AG09319 (cell line): ENCODE data around the gene BCOR.

Experiments
- DNase-seq: peaks from one replicate; pipeline ENCODE4 v3.0.0-alpha.2; 2010; ENCODE audit warnings: low read depth; ENCODE audit errors: extremely low read depth
- TF ChIP-seq, protein P1 (sequence below): IDR thresholded peaks from 2 replicates; pipeline ENCODE4 v1.5.1; 2011; ENCODE audit warnings: low read depth, mild to moderate bottlenecking, inconsistent platforms, low read length, moderate library complexity

BCOR gene

GRCh38 chrX:40004921-40005291, 92.9 kb downstream of the BCOR start:
- TF ChIP-seq, protein P1, sequence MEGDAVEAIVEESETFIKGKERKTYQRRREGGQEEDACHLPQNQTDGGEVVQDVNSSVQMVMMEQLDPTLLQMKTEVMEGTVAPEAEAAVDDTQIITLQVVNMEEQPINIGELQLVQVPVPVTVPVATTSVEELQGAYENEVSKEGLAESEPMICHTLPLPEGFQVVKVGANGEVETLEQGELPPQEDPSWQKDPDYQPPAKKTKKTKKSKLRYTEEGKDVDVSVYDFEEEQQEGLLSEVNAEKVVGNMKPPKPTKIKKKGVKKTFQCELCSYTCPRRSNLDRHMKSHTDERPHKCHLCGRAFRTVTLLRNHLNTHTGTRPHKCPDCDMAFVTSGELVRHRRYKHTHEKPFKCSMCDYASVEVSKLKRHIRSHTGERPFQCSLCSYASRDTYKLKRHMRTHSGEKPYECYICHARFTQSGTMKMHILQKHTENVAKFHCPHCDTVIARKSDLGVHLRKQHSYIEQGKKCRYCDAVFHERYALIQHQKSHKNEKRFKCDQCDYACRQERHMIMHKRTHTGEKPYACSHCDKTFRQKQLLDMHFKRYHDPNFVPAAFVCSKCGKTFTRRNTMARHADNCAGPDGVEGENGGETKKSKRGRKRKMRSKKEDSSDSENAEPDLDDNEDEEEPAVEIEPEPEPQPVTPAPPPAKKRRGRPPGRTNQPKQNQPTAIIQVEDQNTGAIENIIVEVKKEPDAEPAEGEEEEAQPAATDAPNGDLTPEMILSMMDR: no peak
- DNase-seq: no peak

- DNase-seq: no peak
- TF ChIP-seq, protein P1: no peak
Measured at GRCh38 chrX:40004246-40004535, 93.6 kb downstream of the BCOR start.

DNA sequence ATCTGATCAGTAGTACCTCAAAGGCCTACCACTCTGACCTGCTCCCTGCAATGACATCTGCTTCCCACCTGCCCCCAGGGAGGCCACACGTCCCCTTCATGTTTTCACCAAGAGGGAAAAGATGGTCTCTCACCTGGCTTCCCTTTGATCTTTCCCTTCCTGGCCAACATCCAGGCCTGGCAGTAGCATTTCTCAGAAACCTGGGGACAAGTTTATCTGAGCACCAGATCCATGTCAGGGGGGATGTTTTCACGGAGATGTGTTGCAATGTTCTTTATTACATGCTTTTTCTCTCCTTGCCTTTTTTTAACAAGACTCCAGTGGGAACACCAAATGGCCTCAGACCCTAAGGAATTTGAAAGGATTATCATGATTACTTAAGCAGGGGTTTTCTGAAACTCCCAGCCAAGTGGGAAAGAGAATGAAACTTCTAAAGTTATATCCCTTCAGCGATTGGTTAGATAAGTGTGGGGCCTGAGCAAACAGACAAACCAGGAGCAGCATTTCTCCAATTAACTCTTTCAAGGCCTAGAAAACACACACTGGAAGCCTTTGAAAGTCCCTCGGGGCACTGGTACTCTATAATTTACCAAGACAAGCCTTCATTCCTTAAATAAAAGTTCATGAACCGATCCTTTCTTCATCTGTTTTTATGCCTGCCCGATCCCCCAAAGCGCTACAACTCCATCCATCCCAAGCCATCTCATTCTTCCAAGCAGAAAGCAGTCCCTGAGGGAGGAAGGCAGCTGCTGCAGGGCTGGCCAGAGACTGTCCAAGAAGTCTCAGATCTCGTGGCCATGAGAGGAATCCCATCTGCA, 94.1 kb downstream of the BCOR start:
- TF ChIP-seq, protein P1: no peak
- no peak for DNase-seq

- TF ChIP-seq, protein P1: no peak
- DNase-seq: no peak
Measured at GRCh38 chrX:40003071-40003427, 94.7 kb downstream of the BCOR start.
